ENCODE measurements around the gene NACC1. TPM values are rescaled to one million over a fixed set of nuclear protein-coding genes. Genes with fewer than 3 reads are reported as not detected.
A peak's percentile ranks its signal among the peaks of the same experiment; 100 is the strongest.

The NACC1 gene
- total and polyA plus RNA-seq, 2 of the 13 experiments (the other 11 are each of a cell fraction or from before 2014, with no cell fraction given): 31.8 to 42.3 TPM

DNA sequence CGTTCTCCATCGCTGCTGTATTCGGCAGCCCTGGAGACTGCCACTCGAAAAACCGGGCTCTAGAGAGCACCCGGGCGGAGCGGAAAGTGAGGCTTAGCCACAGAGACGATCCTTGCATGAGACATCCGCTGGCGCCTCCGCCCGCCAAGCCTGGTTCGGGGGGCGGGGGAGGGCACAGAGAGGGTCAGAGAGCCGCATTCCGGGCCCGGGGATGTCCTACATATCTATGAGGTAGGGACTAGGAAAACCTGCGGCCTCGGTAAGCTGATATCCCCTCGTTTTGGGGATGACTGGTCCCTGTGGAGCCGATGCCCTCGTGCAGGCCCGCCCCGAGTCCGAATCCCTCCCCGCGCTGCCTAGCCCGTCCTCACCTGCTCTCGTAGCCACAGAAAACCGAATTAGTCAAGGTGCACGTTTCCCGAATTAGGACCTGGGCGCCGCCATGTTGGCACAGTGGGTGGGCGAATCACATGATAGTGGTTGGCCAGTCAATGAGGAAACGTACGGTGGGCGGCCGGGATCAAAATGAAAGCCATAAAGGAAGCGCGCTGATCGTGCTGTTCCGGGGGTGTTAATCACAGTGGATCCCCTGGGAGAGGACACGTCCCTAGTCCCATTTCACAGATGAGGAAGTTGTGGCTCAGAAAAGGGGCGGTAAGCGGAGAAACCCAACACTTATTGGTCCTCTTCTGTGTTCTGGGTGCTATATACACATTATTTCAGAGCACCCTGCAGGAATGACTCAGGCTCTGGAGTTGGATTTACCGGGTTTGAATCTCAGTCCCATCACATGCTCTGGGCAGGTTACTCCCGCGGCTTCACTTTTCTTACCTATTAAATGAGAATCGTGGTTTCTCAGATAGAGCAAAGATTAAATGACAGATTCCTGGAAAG is 1.5 kb upstream of the NACC1 start, which contains the start of gene TRMT1 (continued):
- TF ChIP-seq ZZZ3 (CRISPR knock-in tag; IDR thresholded peaks at IDR 0.05; ENCODE audit: borderline replicate concordance) (0 out of 2 replicates have a peak, but pooled peaks have one; percentile 42), ZNF124 (CRISPR knock-in tag; IDR thresholded peaks at IDR 0.05) (no peak), TAF15 (IDR thresholded peaks at IDR 0.05; ENCODE audit: low read depth, low read length, poor library complexity, severe bottlenecking) (no peak), ZSCAN31 (CRISPR knock-in tag; IDR thresholded peaks at IDR 0.05; ENCODE audit: low read depth) (0 out of 2 replicates have a peak, but pooled peaks have one; percentile 54), FOXK2 (IDR thresholded peaks at IDR 0.05) (peak; percentile 52; the same call in 1 of the 2 replicates), TEAD3 (CRISPR knock-in tag; optimal IDR thresholded peaks at IDR 0.05; ENCODE audit: borderline replicate concordance) (no peak), ZSCAN20 (CRISPR knock-in tag; IDR thresholded peaks at IDR 0.05; ENCODE audit: borderline replicate concordance) (0 out of 2 replicates have a peak, but pooled peaks have one; percentile 77), ZNF687 (CRISPR knock-in tag; IDR thresholded peaks at IDR 0.05) (peak; percentile 80), ZNF343 (CRISPR knock-in tag; IDR thresholded peaks at IDR 0.05) (no peak), GPN1 (CRISPR knock-in tag; IDR thresholded peaks at IDR 0.05; ENCODE audit: borderline replicate concordance) (no peak), ZNF460 (CRISPR knock-in tag; IDR thresholded peaks at IDR 0.05; ENCODE audit: borderline replicate concordance) (no peak), CREB3 (CRISPR knock-in tag; IDR thresholded peaks at IDR 0.05) (no peak), NR2C2 (CRISPR knock-in tag; IDR thresholded peaks at IDR 0.05; ENCODE audit: borderline replicate concordance) (peak; percentile 70; the same call in 1 of the 2 replicates), NFE2L2 (IDR thresholded peaks at IDR 0.05; ENCODE audit: low read length) (no peak), ZNF879 (CRISPR knock-in tag; IDR thresholded peaks at IDR 0.05) (no peak), ZNF224 (CRISPR knock-in tag; IDR thresholded peaks at IDR 0.05) (no peak)
- TF ChIP-seq, protein P1, sequence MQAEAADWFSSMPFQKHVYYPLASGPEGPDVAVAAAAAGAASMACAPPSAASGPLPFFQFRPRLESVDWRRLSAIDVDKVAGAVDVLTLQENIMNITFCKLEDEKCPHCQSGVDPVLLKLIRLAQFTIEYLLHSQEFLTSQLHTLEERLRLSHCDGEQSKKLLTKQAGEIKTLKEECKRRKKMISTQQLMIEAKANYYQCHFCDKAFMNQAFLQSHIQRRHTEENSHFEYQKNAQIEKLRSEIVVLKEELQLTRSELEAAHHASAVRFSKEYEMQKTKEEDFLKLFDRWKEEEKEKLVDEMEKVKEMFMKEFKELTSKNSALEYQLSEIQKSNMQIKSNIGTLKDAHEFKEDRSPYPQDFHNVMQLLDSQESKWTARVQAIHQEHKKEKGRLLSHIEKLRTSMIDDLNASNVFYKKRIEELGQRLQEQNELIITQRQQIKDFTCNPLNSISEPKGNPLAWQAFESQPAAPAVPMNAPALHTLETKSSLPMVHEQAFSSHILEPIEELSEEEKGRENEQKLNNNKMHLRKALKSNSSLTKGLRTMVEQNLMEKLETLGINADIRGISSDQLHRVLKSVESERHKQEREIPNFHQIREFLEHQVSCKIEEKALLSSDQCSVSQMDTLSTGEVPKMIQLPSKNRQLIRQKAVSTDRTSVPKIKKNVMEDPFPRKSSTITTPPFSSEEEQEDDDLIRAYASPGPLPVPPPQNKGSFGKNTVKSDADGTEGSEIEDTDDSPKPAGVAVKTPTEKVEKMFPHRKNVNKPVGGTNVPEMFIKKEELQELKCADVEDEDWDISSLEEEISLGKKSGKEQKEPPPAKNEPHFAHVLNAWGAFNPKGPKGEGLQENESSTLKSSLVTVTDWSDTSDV (CRISPR knock-in tag; IDR thresholded peaks at IDR 0.05): no peak
- TF ChIP-seq, protein P2, sequence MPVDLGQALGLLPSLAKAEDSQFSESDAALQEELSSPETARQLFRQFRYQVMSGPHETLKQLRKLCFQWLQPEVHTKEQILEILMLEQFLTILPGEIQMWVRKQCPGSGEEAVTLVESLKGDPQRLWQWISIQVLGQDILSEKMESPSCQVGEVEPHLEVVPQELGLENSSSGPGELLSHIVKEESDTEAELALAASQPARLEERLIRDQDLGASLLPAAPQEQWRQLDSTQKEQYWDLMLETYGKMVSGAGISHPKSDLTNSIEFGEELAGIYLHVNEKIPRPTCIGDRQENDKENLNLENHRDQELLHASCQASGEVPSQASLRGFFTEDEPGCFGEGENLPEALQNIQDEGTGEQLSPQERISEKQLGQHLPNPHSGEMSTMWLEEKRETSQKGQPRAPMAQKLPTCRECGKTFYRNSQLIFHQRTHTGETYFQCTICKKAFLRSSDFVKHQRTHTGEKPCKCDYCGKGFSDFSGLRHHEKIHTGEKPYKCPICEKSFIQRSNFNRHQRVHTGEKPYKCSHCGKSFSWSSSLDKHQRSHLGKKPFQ (CRISPR knock-in tag; IDR thresholded peaks at IDR 0.05; ENCODE audit: insufficient replicate concordance): no peak

All from HepG2 (cell line).